Measurements from ENCODE around the gene ZNF225.
A peak's percentile ranks its signal among the peaks of the same experiment; 100 is the strongest.

The ZNF225 gene

DNA sequence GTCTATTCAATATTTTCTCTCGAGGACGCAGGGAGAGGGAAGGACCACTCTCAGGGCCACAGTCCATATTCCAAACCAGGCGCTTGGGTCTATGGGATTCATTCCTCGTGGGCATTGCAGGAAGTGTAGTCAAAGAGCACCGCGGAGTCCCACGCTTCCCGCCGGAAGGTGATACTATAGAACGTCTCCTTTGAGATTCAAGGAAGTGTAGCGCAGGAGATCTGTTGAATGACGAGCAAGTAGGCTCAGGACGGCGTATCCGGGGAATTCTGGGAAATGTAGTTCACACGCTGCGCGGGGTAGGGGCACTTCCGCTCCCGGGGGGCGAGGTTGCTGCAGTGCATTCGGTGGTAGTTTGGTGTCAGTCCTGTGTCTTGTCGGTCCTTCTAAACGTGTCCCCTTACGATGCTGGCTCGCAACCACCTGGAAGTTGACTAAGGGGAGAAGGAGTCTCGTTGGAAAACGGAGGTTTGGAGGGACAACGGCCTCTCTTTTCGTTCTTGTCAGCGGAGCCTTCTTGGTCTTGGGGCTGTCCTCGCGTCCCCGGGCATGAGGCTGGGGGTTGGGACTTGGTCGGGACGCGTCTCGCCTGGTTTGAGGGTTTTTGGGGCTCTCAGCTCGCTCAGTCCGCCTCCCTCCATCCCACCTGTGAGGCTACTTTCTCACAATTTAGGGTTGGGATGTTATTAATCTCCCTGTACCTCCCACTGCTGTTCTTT is 41.2 kb upstream of the ZNF225 start, which contains the start of gene ZNF284:
TSS of gene ZNF284 (plus strand) at position 336 of the 719 bp plus-strand sequence. CDS start 4,231 bp downstream, outside the sequence.
- H3K9me3 ChIP-seq (ENCODE audit: insufficient read depth, low read length), result 0 out of 2 replicates have a peak, but pooled peaks cover 6% of the 10 kb centered on the region
- no peaks in the 10 kb centered on the region for H3K79me2 ChIP-seq (ENCODE audit: insufficient read depth, low read length)
- H2AFZ ChIP-seq (ENCODE audit: low read depth, low read length, severe bottlenecking), result peak within 1 kb of the TSS; percentile 94
- no peaks in the 10 kb centered on the region for H3K36me3 ChIP-seq (ENCODE audit: low read length)
- no peaks in the 10 kb centered on the region for H3K9me2 ChIP-seq (replicated peaks; ENCODE audit: insufficient read depth, low read length)
- H4K20me1 ChIP-seq (ENCODE audit: low read depth, low read length), result no peaks in the 10 kb centered on the region
- no peaks in the 10 kb centered on the region for H3F3A ChIP-seq (ENCODE audit: insufficient read depth)
- no peaks in the 10 kb centered on the region for H3K27me3 ChIP-seq (ENCODE audit: low read length)
- H3K27ac ChIP-seq (ENCODE audit: low read depth, low read length), result no peak within 1 kb of the TSS
- H3K4me2 ChIP-seq (ENCODE audit: low read depth, low read length, poor library complexity, severe bottlenecking), result peak within 1 kb of the TSS; percentile 62
- H3K4me3 ChIP-seq (ENCODE audit: insufficient read depth, low read length, poor library complexity, severe bottlenecking), result peak within 1 kb of the TSS; percentile 55
- no peak for TF ChIP-seq EZH2phosphoT487 (conservative IDR thresholded peaks at IDR 0.05; ENCODE audit: low read length)
- no peak for TF ChIP-seq CTCF (IDR thresholded peaks at IDR 0.05; ENCODE audit: insufficient read depth, low read length, poor library complexity, severe bottlenecking)
- peak within 1 kb of the TSS; percentile 50 for H3K9ac ChIP-seq (ENCODE audit: low read length)

- H3K4me3 ChIP-seq (ENCODE audit: insufficient read depth, low read length, poor library complexity, severe bottlenecking), result peak overlapping the region; percentile 55
Observed at GRCh38 chr19:44072543-44073401, 40.4 kb upstream of the ZNF225 start.

GRCh38 chr19:44076325-44076724 is 36.9 kb upstream of the ZNF225 start:
- Histone ChIP-seq H3K4me2 (ENCODE audit: low read depth, low read length, poor library complexity, severe bottlenecking) (no peak overlapping the region), H3K27ac (ENCODE audit: low read depth, low read length) (no peak overlapping the region), H3K9me2 (replicated peaks; ENCODE audit: insufficient read depth, low read length) (no peaks in the 10 kb centered on the region), H2AFZ (ENCODE audit: low read depth, low read length, severe bottlenecking) (no peak overlapping the region), H3K9ac (ENCODE audit: low read length) (no peak overlapping the region), H4K20me1 (ENCODE audit: low read depth, low read length) (no peaks in the 10 kb centered on the region), H3K9me3 (ENCODE audit: insufficient read depth, low read length) (no peaks in the 10 kb centered on the region), H3F3A (ENCODE audit: insufficient read depth) (no peaks in the 10 kb centered on the region), H3K4me3 (ENCODE audit: insufficient read depth, low read length, poor library complexity, severe bottlenecking) (no peak overlapping the region), H3K27me3 (ENCODE audit: low read length) (no peaks in the 10 kb centered on the region), H3K79me2 (ENCODE audit: insufficient read depth, low read length) (no peaks in the 10 kb centered on the region), H3K36me3 (ENCODE audit: low read length) (no peaks in the 10 kb centered on the region)
- TF ChIP-seq CTCF (IDR thresholded peaks at IDR 0.05; ENCODE audit: insufficient read depth, low read length, poor library complexity, severe bottlenecking) (no peak), EZH2phosphoT487 (conservative IDR thresholded peaks at IDR 0.05; ENCODE audit: low read length) (no peak)

More at GRCh38 chr19:44072543-44073401, 40.4 kb upstream of the ZNF225 start:
- H3K27ac ChIP-seq (ENCODE audit: low read depth, low read length), result no peak overlapping the region
- no peaks in the 10 kb centered on the region for H3K36me3 ChIP-seq (ENCODE audit: low read length)
- H3K27me3 ChIP-seq (ENCODE audit: low read length), result no peaks in the 10 kb centered on the region
- H4K20me1 ChIP-seq (ENCODE audit: low read depth, low read length), result no peaks in the 10 kb centered on the region
- TF ChIP-seq CTCF (IDR thresholded peaks at IDR 0.05; ENCODE audit: insufficient read depth, low read length, poor library complexity, severe bottlenecking) (no peak), EZH2phosphoT487 (conservative IDR thresholded peaks at IDR 0.05; ENCODE audit: low read length) (no peak)
- H3K4me2 ChIP-seq (ENCODE audit: low read depth, low read length, poor library complexity, severe bottlenecking), result peak overlapping the region; percentile 62
- no peaks in the 10 kb centered on the region for H3K9me2 ChIP-seq (replicated peaks; ENCODE audit: insufficient read depth, low read length)
- H3F3A ChIP-seq (ENCODE audit: insufficient read depth), result no peaks in the 10 kb centered on the region
- H3K9ac ChIP-seq (ENCODE audit: low read length), result peak overlapping the region; percentile 50
- H2AFZ ChIP-seq (ENCODE audit: low read depth, low read length, severe bottlenecking), result peak overlapping the region; percentile 94
- H3K9me3 ChIP-seq (ENCODE audit: insufficient read depth, low read length), result 0 out of 2 replicates have a peak, but pooled peaks cover under 1% of the 10 kb centered on the region
- H3K79me2 ChIP-seq (ENCODE audit: insufficient read depth, low read length), result no peaks in the 10 kb centered on the region

Data from SU-DHL-6 (cell line).